VCaP (cell line): ENCODE results near the gene CHST1.

Source experiments
- H3K27ac ChIP-seq: fragments of 450-650 bp; 2 replicates; pipeline ENCODE4 v1.5.1; 2017
- CTCF ChIP-seq: fragments of 450-650 bp; conservative IDR thresholded peaks from 2 replicates; pipeline ENCODE4 v1.5.1; 2017; ENCODE audit warnings: mild to moderate bottlenecking, moderate library complexity

Gene CHST1

GRCh38 chr11:45672593-45672992, 7.2 kb upstream of the CHST1 start:
- TF ChIP-seq CTCF = no peak
- no peak overlapping the region for H3K27ac ChIP-seq

- H3K27ac ChIP-seq = no peak overlapping the region
- no peak for TF ChIP-seq CTCF
Observed at GRCh38 chr11:45671246-45672171, 6.1 kb upstream of the CHST1 start.

- TF ChIP-seq CTCF = no peak
- H3K27ac ChIP-seq = no peak overlapping the region
Observed at GRCh38 chr11:45670386-45671135, 5.1 kb upstream of the CHST1 start.

GRCh38 chr11:45669956-45670355, 4.5 kb upstream of the CHST1 start:
- TF ChIP-seq CTCF = no peak
- no peak overlapping the region for H3K27ac ChIP-seq

- TF ChIP-seq CTCF = no peak
- H3K27ac ChIP-seq = no peak overlapping the region
Observed at GRCh38 chr11:45669146-45669545, 3.7 kb upstream of the CHST1 start.

GRCh38 chr11:45667929-45668680, 2.7 kb upstream of the CHST1 start:
- no peak for TF ChIP-seq CTCF
- no peak overlapping the region for H3K27ac ChIP-seq
